Trophoblast cell (in vitro differentiated cells and primary cell): ENCODE data around the gene FAM83D.

Experiments
- DNase-seq, 2 donors: peaks; one replicate each; pipeline ENCODE4 v3.0.0-alpha.2; 2016
- H2AFZ ChIP-seq: 2 replicates; pipeline ENCODE4 v1.6.1; 2013; ENCODE audit warnings: low read length, moderate library complexity, mild to moderate bottlenecking; ENCODE audit not compliant: insufficient read depth, poor library complexity
- H2AK5ac ChIP-seq: 2 replicates; pipeline ENCODE4 v1.6.1; 2013; ENCODE audit warnings: mild to moderate bottlenecking, low read length
- H2BK120ac ChIP-seq: 2 replicates; pipeline ENCODE4 v1.6.1; 2013; ENCODE audit warnings: low read length, mild to moderate bottlenecking, moderate library complexity; ENCODE audit not compliant: insufficient read depth, poor library complexity
- H2BK12ac ChIP-seq: 2 replicates; pipeline ENCODE4 v1.6.1; 2013; ENCODE audit warnings: mild to moderate bottlenecking, low read length, moderate library complexity
- H2BK5ac ChIP-seq: 2 replicates; pipeline ENCODE4 v1.6.1; 2013; ENCODE audit warnings: low read length, low read depth, moderate library complexity, mild to moderate bottlenecking; ENCODE audit not compliant: poor library complexity
- H3K14ac ChIP-seq: 2 replicates; pipeline ENCODE4 v1.6.1; 2013; ENCODE audit warnings: mild to moderate bottlenecking, low read length
- H3K18ac ChIP-seq: 2 replicates; pipeline ENCODE4 v1.6.1; 2013; ENCODE audit warnings: mild to moderate bottlenecking, low read length
- H3K23ac ChIP-seq: 2 replicates; pipeline ENCODE4 v1.6.1; 2013; ENCODE audit warnings: low read length
- H3K27ac ChIP-seq: 2 replicates; pipeline ENCODE4 v1.5.1; 2013; ENCODE audit warnings: low read depth, mild to moderate bottlenecking, inconsistent platforms, low read length, moderate library complexity
- H3K27me3 ChIP-seq: 2 replicates; pipeline ENCODE4 v1.6.1; 2013; ENCODE audit warnings: inconsistent platforms, mild to moderate bottlenecking, low read length, moderate library complexity; ENCODE audit not compliant: insufficient read depth
- H3K36me3 ChIP-seq, 2 experiments: 1 replicate in 1 of 2; 2 replicates in 1 of 2; pipeline ENCODE4 v1.6.1; 2013; ENCODE audit warnings: low read length in 2 of 2, mild to moderate bottlenecking in 2 of 2, moderate library complexity in 1 of 2; ENCODE audit not compliant: insufficient read depth in 2 of 2, control insufficient read depth in 1 of 2
- H3K4ac ChIP-seq: 2 replicates; pipeline ENCODE4 v1.6.1; 2013; ENCODE audit warnings: low read depth, mild to moderate bottlenecking, low read length, moderate library complexity
- H3K4me1 ChIP-seq, 2 experiments: 1 replicate in 1 of 2; 2 replicates in 1 of 2; pipeline ENCODE4 v1.6.1; 2013; ENCODE audit warnings: low read length in 2 of 2, mild to moderate bottlenecking in 2 of 2, moderate library complexity in 1 of 2; ENCODE audit not compliant: insufficient read depth in 2 of 2, control insufficient read depth in 1 of 2
- H3K4me2 ChIP-seq: 2 replicates; pipeline ENCODE4 v1.6.1; 2013; ENCODE audit warnings: inconsistent platforms, mild to moderate bottlenecking, low read length, moderate library complexity
- H3K4me3 ChIP-seq: 2 replicates; pipeline ENCODE4 v1.5.1; 2013; ENCODE audit warnings: mild to moderate bottlenecking, low read depth, low read length, inconsistent platforms
- H3K79me1 ChIP-seq: one replicate; pipeline ENCODE4 v1.6.1; 2013; ENCODE audit warnings: low read length
- H3K79me2 ChIP-seq: 2 replicates; pipeline ENCODE4 v1.6.1; 2013; ENCODE audit warnings: low read length, mild to moderate bottlenecking; ENCODE audit not compliant: control insufficient read depth, insufficient read depth, poor library complexity
- H3K9ac ChIP-seq: 2 replicates; pipeline ENCODE4 v1.6.1; 2013; ENCODE audit warnings: mild to moderate bottlenecking, low read length
- H3K9me3 ChIP-seq: 2 replicates; pipeline ENCODE4 v1.6.1; 2013; ENCODE audit warnings: low read depth, mild to moderate bottlenecking, control low read depth, inconsistent platforms, low read length; ENCODE audit not compliant: insufficient read depth
- H4K12ac ChIP-seq: 2 replicates; pipeline ENCODE4 v1.6.1; 2013; ENCODE audit warnings: low read depth, mild to moderate bottlenecking, low read length, moderate library complexity
- H4K8ac ChIP-seq: 2 replicates; pipeline ENCODE4 v1.6.1; 2013; ENCODE audit warnings: low read depth, mild to moderate bottlenecking, low read length, moderate library complexity
- H4K91ac ChIP-seq: one replicate; pipeline ENCODE4 v1.6.1; 2013; ENCODE audit warnings: low read depth, mild to moderate bottlenecking, low read length, moderate library complexity
- WGBS: extraction: QIAGEN DNeasy Blood & Tissue Kit; methylation state at CpG from one replicate; pipeline ENCODE4 v1.1.7; 2013; ENCODE audit warnings: missing lambda C conversion rate; ENCODE audit not compliant: insufficient read length, insufficient coverage; ENCODE audit errors: extremely low coverage; 5-methylcytosine and 5-hydroxymethylcytosine counted together

FAM83D gene

GRCh38 chr20:38941726-38942389, 15.6 kb downstream of the FAM83D start:
- no peak overlapping the region for H3K4me2 ChIP-seq
- H3K4ac ChIP-seq = no peak overlapping the region
- no peaks in the 10 kb centered on the region for H3K27me3 ChIP-seq
- WGBS = no CpG with 5 or more reads among the region's 5 CpGs
- no peak overlapping the region for H3K9ac ChIP-seq
- H3K4me3 ChIP-seq = no peak overlapping the region
- DNase-seq = no peak
- H4K91ac ChIP-seq = no peak overlapping the region
- no peak overlapping the region for H4K8ac ChIP-seq
- no peaks in the 10 kb centered on the region for H3K9me3 ChIP-seq
- no peak overlapping the region for H2BK120ac ChIP-seq
- H3K79me1 ChIP-seq = no peaks in the 10 kb centered on the region
- peaks cover 2 to 16% of the 10 kb centered on the region in 2 experiments for H3K36me3 ChIP-seq
- no peak overlapping the region for H3K27ac ChIP-seq
- no peak overlapping the region for H2AFZ ChIP-seq
- H3K4me1 ChIP-seq = peaks cover 0 to 3% of the 10 kb centered on the region in 2 experiments
- H3K18ac ChIP-seq = no peak overlapping the region
- no peak overlapping the region for H2BK5ac ChIP-seq
- no peak overlapping the region for H3K23ac ChIP-seq
- no peak overlapping the region for H3K14ac ChIP-seq
- H2BK12ac ChIP-seq = no peak overlapping the region
- peaks cover 6% of the 10 kb centered on the region for H3K79me2 ChIP-seq
- no peak overlapping the region for H2AK5ac ChIP-seq
- no peak overlapping the region for H4K12ac ChIP-seq

- H3K4me1 ChIP-seq = no peaks in the 10 kb centered on the region
- no peak overlapping the region for H3K27ac ChIP-seq
- H3K79me1 ChIP-seq = no peaks in the 10 kb centered on the region
- H3K79me2 ChIP-seq = no peaks in the 10 kb centered on the region
- no peak overlapping the region for H4K12ac ChIP-seq
- H2BK5ac ChIP-seq = no peak overlapping the region
- H2AFZ ChIP-seq = no peak overlapping the region
- H2AK5ac ChIP-seq = no peak overlapping the region
- H3K9ac ChIP-seq = no peak overlapping the region
- H3K9me3 ChIP-seq = no peaks in the 10 kb centered on the region
- no peak overlapping the region for H2BK120ac ChIP-seq
- H3K4ac ChIP-seq = no peak overlapping the region
- no peak overlapping the region for H3K14ac ChIP-seq
- peak overlapping the region; percentile 75 for H3K18ac ChIP-seq
- no peak overlapping the region for H4K91ac ChIP-seq
- H4K8ac ChIP-seq = no peak overlapping the region
- no peaks in the 10 kb centered on the region for H3K27me3 ChIP-seq
- H2BK12ac ChIP-seq = no peak overlapping the region
- no peak overlapping the region for H3K4me3 ChIP-seq
- no peak overlapping the region for H3K4me2 ChIP-seq
- no peak for DNase-seq
- peaks cover 11 to 23% of the 10 kb centered on the region in 2 experiments for H3K36me3 ChIP-seq
- WGBS = no CpG with 5 or more reads among the region's 3 CpGs
- H3K23ac ChIP-seq = no peak overlapping the region
Measured at GRCh38 chr20:38945012-38945411, 18.8 kb downstream of the FAM83D start.

GRCh38 chr20:38946836-38947235, 20.6 kb downstream of the FAM83D start:
- H2BK12ac ChIP-seq = no peak overlapping the region
- H3K27ac ChIP-seq = no peak overlapping the region
- H2BK120ac ChIP-seq = no peak overlapping the region
- no peaks in the 10 kb centered on the region for H3K79me1 ChIP-seq
- no peak overlapping the region for H4K12ac ChIP-seq
- H4K91ac ChIP-seq = no peak overlapping the region
- H3K4me1 ChIP-seq = no peaks in the 10 kb centered on the region
- no peak overlapping the region for H4K8ac ChIP-seq
- H3K9me3 ChIP-seq = peaks cover 3% of the 10 kb centered on the region
- no peak overlapping the region for H3K23ac ChIP-seq
- H3K4me2 ChIP-seq = no peak overlapping the region
- no peak overlapping the region for H3K9ac ChIP-seq
- DNase-seq = no peak
- H3K18ac ChIP-seq = no peak overlapping the region
- no peaks in the 10 kb centered on the region for H3K79me2 ChIP-seq
- no peaks in the 10 kb centered on the region for H3K27me3 ChIP-seq
- WGBS = no CpG with 5 or more reads among the region's 3 CpGs
- H2BK5ac ChIP-seq = no peak overlapping the region
- no peak overlapping the region for H2AFZ ChIP-seq
- no peak overlapping the region for H3K14ac ChIP-seq
- no peak overlapping the region for H3K4me3 ChIP-seq
- no peak overlapping the region for H2AK5ac ChIP-seq
- no peak overlapping the region for H3K4ac ChIP-seq
- H3K36me3 ChIP-seq = peaks cover 25 to 30% of the 10 kb centered on the region in 2 experiments

DNA sequence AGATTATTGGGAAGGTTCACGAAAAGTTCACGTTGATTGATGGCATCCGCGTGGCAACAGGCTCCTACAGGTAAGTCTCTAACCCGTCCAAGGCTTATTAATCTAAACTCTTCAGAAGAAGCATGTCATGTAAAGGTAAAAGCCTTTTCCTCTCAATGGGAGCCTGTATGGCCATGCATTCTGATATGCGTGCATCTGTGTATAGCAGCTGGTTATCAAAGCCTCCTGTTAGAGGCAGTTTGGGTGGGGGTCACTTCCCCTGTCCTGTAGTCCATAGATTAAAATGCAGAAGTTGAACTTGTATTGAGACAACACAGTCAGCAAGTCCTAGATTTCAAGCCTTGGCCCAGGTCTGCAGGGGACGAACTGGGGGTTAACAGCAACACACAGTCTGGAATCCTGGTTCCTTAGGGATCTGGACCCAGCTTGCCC, 21.7 kb downstream of the FAM83D start:
- Histone ChIP-seq H3K27ac (no peak overlapping the region), H3K4me2 (no peak overlapping the region), H3K4me1 (no peaks in the 10 kb centered on the region), H3K9me3 (peaks cover 3% of the 10 kb centered on the region), H3K79me2 (no peaks in the 10 kb centered on the region), H2BK12ac (no peak overlapping the region), H4K91ac (no peak overlapping the region), H3K14ac (no peak overlapping the region), H3K23ac (no peak overlapping the region), H2BK5ac (no peak overlapping the region), H3K4me3 (no peak overlapping the region), H3K9ac (no peak overlapping the region), H4K12ac (no peak overlapping the region), H4K8ac (no peak overlapping the region), H2AK5ac (no peak overlapping the region), H3K27me3 (no peaks in the 10 kb centered on the region), H2AFZ (no peak overlapping the region), H3K79me1 (no peaks in the 10 kb centered on the region), H3K18ac (no peak overlapping the region), H3K4ac (no peak overlapping the region), H2BK120ac (no peak overlapping the region), H3K36me3 (peaks cover 27 to 35% of the 10 kb centered on the region in 2 experiments)
- no CpG with 5 or more reads among the region's 7 CpGs for WGBS
- no peak for DNase-seq
